ENCODE results near the gene BARX1. TPM values are rescaled to one million over a fixed set of nuclear protein-coding genes. Genes with fewer than 3 reads are reported as not detected.

The BARX1 gene
- total and polyA plus RNA-seq, 10 of the 15 experiments (the other 5 are each of a cell fraction or from before 2014, with no cell fraction given): not detected

DNA sequence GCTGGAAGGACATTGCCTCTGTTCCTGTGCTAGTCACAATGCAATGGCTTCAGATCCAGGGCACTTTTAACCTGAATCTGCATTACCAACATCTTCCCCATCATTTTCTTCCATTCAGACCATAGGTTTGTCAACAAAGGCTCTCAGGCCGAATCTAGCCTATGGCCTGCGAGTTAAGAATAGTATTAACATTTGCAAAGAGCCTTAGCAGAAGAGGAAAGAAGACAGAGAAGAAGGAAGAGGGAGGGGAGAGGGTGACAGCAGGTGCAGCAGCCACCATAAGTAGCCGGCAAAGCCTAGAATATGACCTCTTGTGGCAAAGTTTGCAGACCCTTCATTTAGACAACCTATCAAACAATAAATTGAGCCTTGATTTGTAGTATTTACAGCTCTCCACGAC, 32.6 kb downstream of the BARX1 start:
- in situ Hi-C loops (cut with MboI): no loop called here
- WGBS (ENCODE audit: insufficient coverage, insufficient replicate concordance, low lambda C conversion rate, missing lambda C conversion rate): 2% methylated on average over 4 of the region's 4 CpGs
- Histone ChIP-seq H4K20me1 (ENCODE audit: control insufficient read depth, insufficient read depth) (no peaks in the 10 kb centered on the region), H3K4me3 (no peak overlapping the region), H3K27me3 (replicated peaks in 1 of 2; ENCODE audit: control insufficient read depth in 2 of 2, insufficient read depth in 2 of 2, low read length in 1 of 2) (no peaks in the 10 kb centered on the region; a peak in 3 of 4 replicates), H3K27ac (ENCODE audit: control insufficient read depth, insufficient read depth) (no peak overlapping the region), H3K36me3 (ENCODE audit: control insufficient read depth in 2 of 2, insufficient read depth in 2 of 2, low read length in 1 of 2) (no peaks in the 10 kb centered on the region), H3K9ac (ENCODE audit: control insufficient read depth, insufficient read depth, low read length) (no peak overlapping the region), H3K79me2 (ENCODE audit: control insufficient read depth, insufficient read depth, low read length) (no peaks in the 10 kb centered on the region), H3K4me2 (ENCODE audit: control insufficient read depth, insufficient read depth) (no peak overlapping the region), H3K9me3 (replicated peaks; ENCODE audit: control insufficient read depth, insufficient read depth, low read length) (no peaks in the 10 kb centered on the region), H2AFZ (ENCODE audit: control insufficient read depth, low read depth, low read length) (no peak overlapping the region), H3K4me1 (ENCODE audit: control insufficient read depth, insufficient read depth, low read length) (no peaks in the 10 kb centered on the region)
- intact Hi-C loops (cut with micrococcal nuclease; ENCODE audit: unreplicated experiment): no loop called here
- BruUV-seq (replicated peaks): no TSS peak
- TF ChIP-seq NFYB (IDR thresholded peaks at IDR 0.05; ENCODE audit: insufficient read depth, low read depth, low read length): no peak
- TF ChIP-seq RAD51 (IDR thresholded peaks at IDR 0.05): no peak
- TF ChIP-seq, protein P1, sequence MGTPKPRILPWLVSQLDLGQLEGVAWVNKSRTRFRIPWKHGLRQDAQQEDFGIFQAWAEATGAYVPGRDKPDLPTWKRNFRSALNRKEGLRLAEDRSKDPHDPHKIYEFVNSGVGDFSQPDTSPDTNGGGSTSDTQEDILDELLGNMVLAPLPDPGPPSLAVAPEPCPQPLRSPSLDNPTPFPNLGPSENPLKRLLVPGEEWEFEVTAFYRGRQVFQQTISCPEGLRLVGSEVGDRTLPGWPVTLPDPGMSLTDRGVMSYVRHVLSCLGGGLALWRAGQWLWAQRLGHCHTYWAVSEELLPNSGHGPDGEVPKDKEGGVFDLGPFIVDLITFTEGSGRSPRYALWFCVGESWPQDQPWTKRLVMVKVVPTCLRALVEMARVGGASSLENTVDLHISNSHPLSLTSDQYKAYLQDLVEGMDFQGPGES (IDR thresholded peaks at IDR 0.05): no peak
- no peak for TF ChIP-seq STAT1 (conservative IDR thresholded peaks at IDR 0.05)
- TF ChIP-seq, protein P2, sequence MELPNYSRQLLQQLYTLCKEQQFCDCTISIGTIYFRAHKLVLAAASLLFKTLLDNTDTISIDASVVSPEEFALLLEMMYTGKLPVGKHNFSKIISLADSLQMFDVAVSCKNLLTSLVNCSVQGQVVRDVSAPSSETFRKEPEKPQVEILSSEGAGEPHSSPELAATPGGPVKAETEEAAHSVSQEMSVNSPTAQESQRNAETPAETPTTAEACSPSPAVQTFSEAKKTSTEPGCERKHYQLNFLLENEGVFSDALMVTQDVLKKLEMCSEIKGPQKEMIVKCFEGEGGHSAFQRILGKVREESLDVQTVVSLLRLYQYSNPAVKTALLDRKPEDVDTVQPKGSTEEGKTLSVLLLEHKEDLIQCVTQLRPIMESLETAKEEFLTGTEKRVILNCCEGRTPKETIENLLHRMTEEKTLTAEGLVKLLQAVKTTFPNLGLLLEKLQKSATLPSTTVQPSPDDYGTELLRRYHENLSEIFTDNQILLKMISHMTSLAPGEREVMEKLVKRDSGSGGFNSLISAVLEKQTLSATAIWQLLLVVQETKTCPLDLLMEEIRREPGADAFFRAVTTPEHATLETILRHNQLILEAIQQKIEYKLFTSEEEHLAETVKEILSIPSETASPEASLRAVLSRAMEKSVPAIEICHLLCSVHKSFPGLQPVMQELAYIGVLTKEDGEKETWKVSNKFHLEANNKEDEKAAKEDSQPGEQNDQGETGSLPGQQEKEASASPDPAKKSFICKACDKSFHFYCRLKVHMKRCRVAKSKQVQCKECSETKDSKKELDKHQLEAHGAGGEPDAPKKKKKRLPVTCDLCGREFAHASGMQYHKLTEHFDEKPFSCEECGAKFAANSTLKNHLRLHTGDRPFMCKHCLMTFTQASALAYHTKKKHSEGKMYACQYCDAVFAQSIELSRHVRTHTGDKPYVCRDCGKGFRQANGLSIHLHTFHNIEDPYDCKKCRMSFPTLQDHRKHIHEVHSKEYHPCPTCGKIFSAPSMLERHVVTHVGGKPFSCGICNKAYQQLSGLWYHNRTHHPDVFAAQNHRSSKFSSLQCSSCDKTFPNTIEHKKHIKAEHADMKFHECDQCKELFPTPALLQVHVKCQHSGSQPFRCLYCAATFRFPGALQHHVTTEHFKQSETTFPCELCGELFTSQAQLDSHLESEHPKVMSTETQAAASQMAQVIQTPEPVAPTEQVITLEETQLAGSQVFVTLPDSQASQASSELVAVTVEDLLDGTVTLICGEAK (IDR thresholded peaks at IDR 0.05; ENCODE audit: borderline replicate concordance): no peak
- TF ChIP-seq NFYA (IDR thresholded peaks at IDR 0.05; ENCODE audit: borderline replicate concordance, low read depth, low read length): no peak
- TF ChIP-seq NRF1 (conservative IDR thresholded peaks at IDR 0.05; ENCODE audit: low read depth, low read length): no peak
- TF ChIP-seq PAX5 (IDR thresholded peaks at IDR 0.05; ENCODE audit: borderline replicate concordance, low read depth, low read length): no peak
- TF ChIP-seq TAF1 (IDR thresholded peaks at IDR 0.05; ENCODE audit: borderline replicate concordance, low read depth, low read length): no peak
- TF ChIP-seq CHD2 (IDR thresholded peaks at IDR 0.05; ENCODE audit: borderline replicate concordance, low read depth, low read length): no peak
- no peak for DNase-seq (ENCODE audit: low read depth, low spot score)
- ChIA-PET RAD21 (ENCODE audit: unreplicated experiment) (no interaction called here), CTCF (no interaction called here), SMC1A (ENCODE audit: uncharacterized antibody, unreplicated experiment) (no interaction called here), POLR2A (no interaction called here)
- ATAC-seq: no peak
- no peak for FAIRE-seq
